GM08714 (cell line): Measurements from ENCODE around the gene RTN4RL2.

ENCODE experiments used
- H3K4me3 ChIP-seq: fragments of 200-500 bp; sonication (Bioruptor generic); 2 replicates; pipeline ENCODE4 v1.5.1; 2014; ENCODE audit warnings: mild to moderate bottlenecking, low read length, inconsistent platforms
- ZNF274 ChIP-seq: IDR thresholded peaks from 2 replicates; pipeline ENCODE4 v1.6.1; 2012; ENCODE audit warnings: mild to moderate bottlenecking, low read depth, low read length

RTN4RL2 gene

GRCh38 chr11:57523419-57523818, 63.1 kb downstream of the RTN4RL2 start:
- no peak overlapping the region for H3K4me3 ChIP-seq
- TF ChIP-seq ZNF274 = no peak
